Fibroblast of mammary gland (primary cell): ENCODE measurements around the gene TAS2R10.
"Not testable (repeated sequence)": the region's sequence is repeated elsewhere in the genome, so short reads cannot be mapped to it uniquely, and the experiment has no call there.

Experiments
- DNase-seq: peaks from one replicate; pipeline ENCODE4 v3.0.0-alpha.2; 2010; ENCODE audit warnings: low read depth
- H3K4me3 ChIP-seq: 2 replicates; pipeline ENCODE4 v1.5.1; 2011; ENCODE audit warnings: low read depth, mild to moderate bottlenecking, low read length, moderate library complexity; ENCODE audit not compliant: control insufficient read depth
- TF ChIP-seq, protein P1 (sequence below): conservative IDR thresholded peaks from 2 replicates; pipeline ENCODE4 v1.5.1; 2011; ENCODE audit warnings: low read depth, low read length, inconsistent platforms; ENCODE audit not compliant: control insufficient read depth, insufficient read depth

Gene TAS2R10

GRCh38 chr12:10801741-10802140 is 24.4 kb downstream of the TAS2R10 start:
- DNase-seq = no peak
- TF ChIP-seq, protein P1, sequence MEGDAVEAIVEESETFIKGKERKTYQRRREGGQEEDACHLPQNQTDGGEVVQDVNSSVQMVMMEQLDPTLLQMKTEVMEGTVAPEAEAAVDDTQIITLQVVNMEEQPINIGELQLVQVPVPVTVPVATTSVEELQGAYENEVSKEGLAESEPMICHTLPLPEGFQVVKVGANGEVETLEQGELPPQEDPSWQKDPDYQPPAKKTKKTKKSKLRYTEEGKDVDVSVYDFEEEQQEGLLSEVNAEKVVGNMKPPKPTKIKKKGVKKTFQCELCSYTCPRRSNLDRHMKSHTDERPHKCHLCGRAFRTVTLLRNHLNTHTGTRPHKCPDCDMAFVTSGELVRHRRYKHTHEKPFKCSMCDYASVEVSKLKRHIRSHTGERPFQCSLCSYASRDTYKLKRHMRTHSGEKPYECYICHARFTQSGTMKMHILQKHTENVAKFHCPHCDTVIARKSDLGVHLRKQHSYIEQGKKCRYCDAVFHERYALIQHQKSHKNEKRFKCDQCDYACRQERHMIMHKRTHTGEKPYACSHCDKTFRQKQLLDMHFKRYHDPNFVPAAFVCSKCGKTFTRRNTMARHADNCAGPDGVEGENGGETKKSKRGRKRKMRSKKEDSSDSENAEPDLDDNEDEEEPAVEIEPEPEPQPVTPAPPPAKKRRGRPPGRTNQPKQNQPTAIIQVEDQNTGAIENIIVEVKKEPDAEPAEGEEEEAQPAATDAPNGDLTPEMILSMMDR = no peak
- H3K4me3 ChIP-seq = no peak overlapping the region

- no peak overlapping the region for H3K4me3 ChIP-seq
- no peak for DNase-seq
- TF ChIP-seq, protein P1 = no peak
Observed at GRCh38 chr12:10794222-10794621, 31.9 kb downstream of the TAS2R10 start.

DNA sequence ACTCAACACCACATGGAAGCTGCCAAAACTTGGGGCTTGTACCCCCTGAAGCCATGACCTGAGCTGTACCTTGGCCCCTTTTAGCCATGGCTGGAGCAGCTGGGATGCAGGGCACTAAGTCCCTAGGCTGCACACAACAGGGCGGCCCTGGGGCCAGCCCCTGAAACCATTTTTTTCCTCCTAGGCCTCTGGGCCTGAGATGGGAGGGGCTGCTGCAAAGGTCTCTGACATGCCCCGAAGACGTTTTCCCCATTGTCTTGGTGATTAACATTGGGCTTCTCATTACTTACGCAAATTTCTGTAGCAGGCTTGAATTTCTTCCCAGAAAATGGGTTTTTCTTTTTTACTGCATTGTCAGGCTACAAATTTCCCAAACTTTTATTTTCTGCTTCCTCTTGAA is 34.4 kb downstream of the TAS2R10 start:
- not testable (repeated sequence) for H3K4me3 ChIP-seq, DNase-seq

DNA sequence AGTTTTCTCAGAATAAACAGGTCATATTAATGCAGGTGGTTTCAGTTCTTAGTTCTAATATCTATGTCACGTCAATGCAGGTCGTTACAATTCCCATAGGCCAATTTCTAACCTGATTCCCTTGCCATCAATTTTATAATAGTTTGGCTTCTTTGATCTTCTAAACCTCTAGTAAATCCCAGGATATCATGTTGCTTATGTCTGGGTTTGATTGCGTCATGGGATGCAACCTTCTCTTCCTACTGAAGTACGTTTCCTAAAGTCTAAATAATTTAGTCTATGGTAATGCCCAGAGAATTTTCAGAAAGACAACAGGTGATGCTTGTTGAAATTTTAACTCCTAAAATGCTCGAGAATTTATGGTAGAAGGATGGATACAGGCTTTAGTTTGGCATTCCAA is 42.9 kb downstream of the TAS2R10 start:
- no peak for DNase-seq
- TF ChIP-seq, protein P1 = no peak
- no peak overlapping the region for H3K4me3 ChIP-seq

DNA sequence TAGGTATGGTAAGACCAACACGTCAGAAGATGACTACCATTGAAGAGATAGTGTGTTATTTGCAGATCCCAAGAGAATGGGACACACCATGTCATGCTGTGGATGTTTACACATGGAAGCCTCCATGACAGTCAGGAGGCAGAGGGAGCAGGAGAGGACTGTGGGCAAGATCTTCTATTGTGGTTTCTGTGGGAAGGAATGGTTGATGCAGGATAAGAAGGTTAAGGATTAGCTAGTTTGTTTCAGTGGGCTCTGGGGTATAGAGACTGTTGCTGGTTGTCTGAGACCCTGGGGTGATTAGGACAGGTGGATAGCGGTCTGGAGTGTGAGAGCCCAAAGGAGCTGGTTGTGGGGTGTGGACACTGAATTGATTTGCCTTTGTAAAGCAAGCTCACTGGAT is 47.1 kb downstream of the TAS2R10 start:
- TF ChIP-seq, protein P1 = no peak
- DNase-seq = no peak
- no peak overlapping the region for H3K4me3 ChIP-seq
